ENCODE data around the gene DEAF1. TPM values are rescaled to one million over a fixed set of nuclear protein-coding genes. Genes with fewer than 3 reads are reported as not detected.
A peak's percentile ranks its signal among the peaks of the same experiment; 100 is the strongest.

The DEAF1 gene
- total RNA-seq, 1 experiment from 2014 or later: 46.8 TPM

- intact Hi-C loops (cut with micrococcal nuclease): loop anchor here (10.0 kb wide), 1 partner anchor 159 kb away; the partner anchor contains the start of genes LMNTD2 and RASSF7
- ChIA-PET POLR2A (interaction anchor here (0.6 to 1.3 kb wide), 4 partner anchors 17 to 29 kb away, joined by 3 to 5 read pairs (median 4); partner anchors contain the start of genes DEAF1 and TMEM80), CTCF (interaction anchor here (0.6 to 3.6 kb wide), 7 partner anchors 12 to 72 kb away, joined by 3 to 18 read pairs (median 5); partner anchors contain the start of genes DEAF1 and TMEM80)
- TF ChIP-seq CTCF (IDR thresholded peaks at IDR 0.05; ENCODE audit: unreplicated experiment): no peak
- Mint-ChIP-seq H3K27ac (ENCODE audit: low read depth, unreplicated experiment) (no peak overlapping the region), H3K36me3 (ENCODE audit: insufficient read depth, unreplicated experiment) (peaks cover 49% of the 10 kb centered on the region), H3K4me3 (ENCODE audit: unreplicated experiment) (no peak overlapping the region), H3K27me3 (ENCODE audit: insufficient read depth, unreplicated experiment) (no peaks in the 10 kb centered on the region), H3K4me1 (ENCODE audit: insufficient read depth, unreplicated experiment) (peaks cover 6% of the 10 kb centered on the region), H3K9me3 (ENCODE audit: unreplicated experiment) (no peaks in the 10 kb centered on the region)
- DNase-seq (ENCODE audit: unreplicated experiment): no peak
- no TSS peak for BruUV-seq (replicated peaks)
Measured at GRCh38 chr11:724049-724777, 29.2 kb upstream of the DEAF1 start.

GRCh38 chr11:723120-723883, 28.3 kb upstream of the DEAF1 start:
- H3K4me1 Mint-ChIP-seq (ENCODE audit: insufficient read depth, unreplicated experiment): peaks cover 6% of the 10 kb centered on the region
- H3K27me3 Mint-ChIP-seq (ENCODE audit: insufficient read depth, unreplicated experiment): no peaks in the 10 kb centered on the region
- peak; percentile 60 for DNase-seq (ENCODE audit: unreplicated experiment)
- H3K27ac Mint-ChIP-seq (ENCODE audit: low read depth, unreplicated experiment): no peak overlapping the region
- peak; percentile 67 for TF ChIP-seq CTCF (IDR thresholded peaks at IDR 0.05; ENCODE audit: unreplicated experiment)
- ChIA-PET CTCF (interaction anchor here (0.6 to 3.6 kb wide), 10 partner anchors 14 to 69 kb away, joined by 3 to 18 read pairs (median 4); partner anchors contain the start of genes DEAF1 and TMEM80), POLR2A (interaction anchor here (0.6 to 1.4 kb wide), 3 partner anchors 22 to 28 kb away, joined by 3 to 4 read pairs (median 3); partner anchors contain the start of genes DEAF1 and TMEM80)
- peaks cover 53% of the 10 kb centered on the region for H3K36me3 Mint-ChIP-seq (ENCODE audit: insufficient read depth, unreplicated experiment)
- no peaks in the 10 kb centered on the region for H3K9me3 Mint-ChIP-seq (ENCODE audit: unreplicated experiment)
- intact Hi-C loops (cut with micrococcal nuclease): loop anchor here (1.0 to 10.0 kb wide), 3 partner anchors 27 to 159 kb away; partner anchors contain the start of genes LMNTD2 and RASSF7
- no peak overlapping the region for H3K4me3 Mint-ChIP-seq (ENCODE audit: unreplicated experiment)
- BruUV-seq (replicated peaks): no TSS peak

- Mint-ChIP-seq H3K27ac (ENCODE audit: low read depth, unreplicated experiment) (no peak overlapping the region), H3K36me3 (ENCODE audit: insufficient read depth, unreplicated experiment) (peaks cover 60% of the 10 kb centered on the region), H3K4me1 (ENCODE audit: insufficient read depth, unreplicated experiment) (peaks cover 6% of the 10 kb centered on the region), H3K27me3 (ENCODE audit: insufficient read depth, unreplicated experiment) (no peaks in the 10 kb centered on the region), H3K9me3 (ENCODE audit: unreplicated experiment) (no peaks in the 10 kb centered on the region), H3K4me3 (ENCODE audit: unreplicated experiment) (no peak overlapping the region)
- BruUV-seq (replicated peaks): no TSS peak
- ChIA-PET CTCF (interaction anchor here (0.6 to 3.6 kb wide), 6 partner anchors 15 to 60 kb away, joined by 3 to 18 read pairs (median 3); partner anchors contain the start of genes DEAF1 and TMEM80), POLR2A (interaction anchor here (1.4 kb wide), 1 partner anchor 27 kb away, joined by 3 read pairs; the partner anchor contains the start of genes DEAF1 and TMEM80)
- intact Hi-C loops (cut with micrococcal nuclease): loop anchor here (10.0 kb wide), 1 partner anchor 158 kb away; the partner anchor contains the start of genes LMNTD2 and RASSF7
- no peak for DNase-seq (ENCODE audit: unreplicated experiment)
- no peak for TF ChIP-seq CTCF (IDR thresholded peaks at IDR 0.05; ENCODE audit: unreplicated experiment)
Measured at GRCh38 chr11:722346-722811, 27.4 kb upstream of the DEAF1 start.
